ENCODE data around the gene SULT1B1. TPM values are rescaled to one million over a fixed set of nuclear protein-coding genes. Genes with fewer than 3 reads are reported as not detected.

Gene SULT1B1
- total RNA-seq, 1 donor from 2014 or later = 0.11 TPM

DNA sequence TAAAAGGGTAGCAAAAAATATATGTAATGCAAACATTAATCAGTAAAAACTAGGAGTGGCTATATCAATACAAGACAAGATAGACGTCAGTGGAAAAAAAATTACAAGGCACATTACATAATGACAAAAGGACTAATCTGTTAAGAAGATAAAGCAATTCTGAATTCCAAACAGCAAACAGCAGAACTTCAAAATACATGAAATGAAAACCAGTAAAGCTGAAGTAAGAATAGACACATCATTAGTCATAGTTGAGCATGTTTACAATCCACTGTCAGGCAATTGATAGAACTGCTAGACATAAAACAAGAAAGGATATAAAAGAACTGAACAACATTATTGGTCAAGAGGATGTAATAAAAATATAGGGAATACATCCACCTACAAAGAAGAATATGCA, 12.2 kb downstream of the SULT1B1 start:
- Mint-ChIP-seq H3K9me3 (ENCODE audit: unreplicated experiment) (peaks cover 6% of the 10 kb centered on the region), H3K27ac (ENCODE audit: unreplicated experiment) (peak overlapping the region; percentile 8), H3K36me3 (ENCODE audit: low read depth, unreplicated experiment) (no peaks in the 10 kb centered on the region), H3K4me3 (ENCODE audit: unreplicated experiment) (no peak overlapping the region), H3K27me3 (ENCODE audit: low read depth, unreplicated experiment) (no peaks in the 10 kb centered on the region), H3K4me1 (ENCODE audit: low read depth, unreplicated experiment) (peaks cover 19% of the 10 kb centered on the region)
- Histone ChIP-seq H3K27me3 (ENCODE audit: insufficient read depth, low read length) (no peaks in the 10 kb centered on the region), H3K4me2 (ENCODE audit: low read length) (no peak overlapping the region), H3K9me3 (ENCODE audit: insufficient read depth, low read depth, low read length) (no peaks in the 10 kb centered on the region), H3K4me1 (ENCODE audit: insufficient read depth, low read length) (no peaks in the 10 kb centered on the region), H3K36me3 (ENCODE audit: insufficient read depth, low read length) (no peaks in the 10 kb centered on the region), H3K9ac (ENCODE audit: low read length) (no peak overlapping the region), H3K4me3 (ENCODE audit: insufficient read depth, low read depth, low read length) (no peak overlapping the region), H3K79me2 (ENCODE audit: insufficient read depth, low read length) (no peaks in the 10 kb centered on the region), H4K20me1 (ENCODE audit: insufficient read depth, low read length) (no peaks in the 10 kb centered on the region), H3K27ac (ENCODE audit: low read depth, low read length) (no peak overlapping the region), H2AFZ (ENCODE audit: low read depth, low read length) (no peak overlapping the region)
- FAIRE-seq (no peak), DNase-seq (ENCODE audit: low read depth) (peak; percentile 20)
- TF ChIP-seq, protein P1, sequence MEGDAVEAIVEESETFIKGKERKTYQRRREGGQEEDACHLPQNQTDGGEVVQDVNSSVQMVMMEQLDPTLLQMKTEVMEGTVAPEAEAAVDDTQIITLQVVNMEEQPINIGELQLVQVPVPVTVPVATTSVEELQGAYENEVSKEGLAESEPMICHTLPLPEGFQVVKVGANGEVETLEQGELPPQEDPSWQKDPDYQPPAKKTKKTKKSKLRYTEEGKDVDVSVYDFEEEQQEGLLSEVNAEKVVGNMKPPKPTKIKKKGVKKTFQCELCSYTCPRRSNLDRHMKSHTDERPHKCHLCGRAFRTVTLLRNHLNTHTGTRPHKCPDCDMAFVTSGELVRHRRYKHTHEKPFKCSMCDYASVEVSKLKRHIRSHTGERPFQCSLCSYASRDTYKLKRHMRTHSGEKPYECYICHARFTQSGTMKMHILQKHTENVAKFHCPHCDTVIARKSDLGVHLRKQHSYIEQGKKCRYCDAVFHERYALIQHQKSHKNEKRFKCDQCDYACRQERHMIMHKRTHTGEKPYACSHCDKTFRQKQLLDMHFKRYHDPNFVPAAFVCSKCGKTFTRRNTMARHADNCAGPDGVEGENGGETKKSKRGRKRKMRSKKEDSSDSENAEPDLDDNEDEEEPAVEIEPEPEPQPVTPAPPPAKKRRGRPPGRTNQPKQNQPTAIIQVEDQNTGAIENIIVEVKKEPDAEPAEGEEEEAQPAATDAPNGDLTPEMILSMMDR (IDR thresholded peaks at IDR 0.05; ENCODE audit: insufficient read depth, low read depth, low read length) = no peak

GRCh38 chr4:69744157-69744478, 16.3 kb downstream of the SULT1B1 start:
- FAIRE-seq (no peak), DNase-seq (ENCODE audit: low read depth) (no peak)
- Histone ChIP-seq H3K4me3 (ENCODE audit: insufficient read depth, low read depth, low read length) (no peak overlapping the region), H2AFZ (ENCODE audit: low read depth, low read length) (no peak overlapping the region), H3K36me3 (ENCODE audit: insufficient read depth, low read length) (no peaks in the 10 kb centered on the region), H3K27ac (ENCODE audit: low read depth, low read length) (no peak overlapping the region), H3K79me2 (ENCODE audit: insufficient read depth, low read length) (no peaks in the 10 kb centered on the region), H3K9ac (ENCODE audit: low read length) (no peak overlapping the region), H3K4me1 (ENCODE audit: insufficient read depth, low read length) (no peaks in the 10 kb centered on the region), H4K20me1 (ENCODE audit: insufficient read depth, low read length) (no peaks in the 10 kb centered on the region), H3K9me3 (ENCODE audit: insufficient read depth, low read depth, low read length) (no peaks in the 10 kb centered on the region), H3K27me3 (ENCODE audit: insufficient read depth, low read length) (no peaks in the 10 kb centered on the region), H3K4me2 (ENCODE audit: low read length) (no peak overlapping the region)
- Mint-ChIP-seq H3K4me3 (ENCODE audit: unreplicated experiment) (no peak overlapping the region), H3K4me1 (ENCODE audit: low read depth, unreplicated experiment) (peaks cover 17% of the 10 kb centered on the region), H3K27me3 (ENCODE audit: low read depth, unreplicated experiment) (no peaks in the 10 kb centered on the region), H3K36me3 (ENCODE audit: low read depth, unreplicated experiment) (no peaks in the 10 kb centered on the region), H3K9me3 (ENCODE audit: unreplicated experiment) (peaks cover 3% of the 10 kb centered on the region), H3K27ac (ENCODE audit: unreplicated experiment) (no peak overlapping the region)
- TF ChIP-seq, protein P1 (IDR thresholded peaks at IDR 0.05; ENCODE audit: insufficient read depth, low read depth, low read length) = no peak
- no peak for TF ChIP-seq EZH2 (IDR thresholded peaks at IDR 0.05; ENCODE audit: insufficient read depth, low read length)

GRCh38 chr4:69743476-69744156, 16.8 kb downstream of the SULT1B1 start:
- FAIRE-seq = no peak
- no peak overlapping the region for H3K4me3 Mint-ChIP-seq (ENCODE audit: unreplicated experiment)

More at GRCh38 chr4:69743476-69744156, 16.8 kb downstream of the SULT1B1 start:
- Histone ChIP-seq H3K9me3 (ENCODE audit: insufficient read depth, low read depth, low read length) (no peaks in the 10 kb centered on the region), H2AFZ (ENCODE audit: low read depth, low read length) (no peak overlapping the region), H3K4me3 (ENCODE audit: insufficient read depth, low read depth, low read length) (no peak overlapping the region), H3K4me1 (ENCODE audit: insufficient read depth, low read length) (no peaks in the 10 kb centered on the region), H4K20me1 (ENCODE audit: insufficient read depth, low read length) (no peaks in the 10 kb centered on the region), H3K79me2 (ENCODE audit: insufficient read depth, low read length) (no peaks in the 10 kb centered on the region), H3K9ac (ENCODE audit: low read length) (no peak overlapping the region), H3K27ac (ENCODE audit: low read depth, low read length) (no peak overlapping the region), H3K4me2 (ENCODE audit: low read length) (no peak overlapping the region), H3K27me3 (ENCODE audit: insufficient read depth, low read length) (no peaks in the 10 kb centered on the region), H3K36me3 (ENCODE audit: insufficient read depth, low read length) (no peaks in the 10 kb centered on the region)
- H3K36me3 Mint-ChIP-seq (ENCODE audit: low read depth, unreplicated experiment) = no peaks in the 10 kb centered on the region
- DNase-seq (ENCODE audit: low read depth) = no peak
- no peak overlapping the region for H3K27ac Mint-ChIP-seq (ENCODE audit: unreplicated experiment)
- H3K9me3 Mint-ChIP-seq (ENCODE audit: unreplicated experiment) = peaks cover 3% of the 10 kb centered on the region
- H3K27me3 Mint-ChIP-seq (ENCODE audit: low read depth, unreplicated experiment) = no peaks in the 10 kb centered on the region
- peaks cover 17% of the 10 kb centered on the region for H3K4me1 Mint-ChIP-seq (ENCODE audit: low read depth, unreplicated experiment)
- TF ChIP-seq, protein P1 (IDR thresholded peaks at IDR 0.05; ENCODE audit: insufficient read depth, low read depth, low read length) = no peak
- TF ChIP-seq EZH2 (IDR thresholded peaks at IDR 0.05; ENCODE audit: insufficient read depth, low read length) = no peak

All from astrocyte (in vitro differentiated cells and primary cell).